GM23248 (cell line): Measurements from ENCODE around the gene CEP112. TPM values are rescaled to one million over a fixed set of nuclear protein-coding genes. Genes with fewer than 3 reads are reported as not detected.

Source experiments
- DNase-seq: peaks from one replicate; pipeline ENCODE4 v3.0.0-alpha.2; 2015
- H2AFZ ChIP-seq: fragments of 200-600 bp; sonication (generic); 2 replicates; pipeline ENCODE4 v1.6.1; 2016; ENCODE audit warnings: antibody characterized with exemption
- H3F3A ChIP-seq: fragments of 200-600 bp; sonication (generic); 2 replicates; pipeline ENCODE4 v1.6.1; 2016; ENCODE audit warnings: mild to moderate bottlenecking, antibody characterized with exemption, mixed run types; ENCODE audit not compliant: insufficient read depth
- H3K27ac ChIP-seq: fragments of 200-600 bp; sonication (generic); 2 replicates; pipeline ENCODE4 v1.5.1; 2016; ENCODE audit warnings: mild to moderate bottlenecking
- H3K27me3 ChIP-seq: fragments of 200-600 bp; sonication (generic); replicated peaks from 2 replicates; pipeline ENCODE4 v1.6.1; 2016; ENCODE audit warnings: mild to moderate bottlenecking; ENCODE audit not compliant: insufficient read depth
- H3K36me3 ChIP-seq: fragments of 200-600 bp; sonication (generic); 2 replicates; pipeline ENCODE4 v1.6.1; 2016; ENCODE audit warnings: low read depth, mild to moderate bottlenecking
- H3K4me1 ChIP-seq: fragments of 200-600 bp; sonication (generic); 2 replicates; pipeline ENCODE4 v1.6.1; 2016; ENCODE audit warnings: mild to moderate bottlenecking; ENCODE audit not compliant: insufficient read depth
- H3K4me2 ChIP-seq: fragments of 200-600 bp; sonication (generic); one replicate; pipeline ENCODE4 v1.6.1; 2016; ENCODE audit warnings: mild to moderate bottlenecking; ENCODE audit not compliant: unreplicated experiment
- H3K4me3 ChIP-seq: fragments of 200-600 bp; sonication (generic); 2 replicates; pipeline ENCODE4 v1.5.1; 2016; ENCODE audit warnings: mild to moderate bottlenecking
- H3K79me2 ChIP-seq: fragments of 200-600 bp; sonication (generic); 2 replicates; pipeline ENCODE4 v1.6.1; 2016; ENCODE audit warnings: mild to moderate bottlenecking; ENCODE audit not compliant: insufficient read depth
- H3K9ac ChIP-seq: fragments of 200-600 bp; sonication (generic); 2 replicates; pipeline ENCODE4 v1.6.1; 2016; ENCODE audit warnings: mild to moderate bottlenecking
- H3K9me2 ChIP-seq: fragments of 200-600 bp; sonication (generic); 2 replicates; pipeline ENCODE4 v1.6.1; 2016; ENCODE audit warnings: mixed run types, mild to moderate bottlenecking, moderate library complexity; ENCODE audit not compliant: insufficient read depth
- H3K9me3 ChIP-seq: fragments of 200-600 bp; sonication (generic); one replicate; pipeline ENCODE4 v1.6.1; 2017; ENCODE audit warnings: low read depth
- H4K20me1 ChIP-seq: fragments of 200-600 bp; sonication (generic); 2 replicates; pipeline ENCODE4 v1.6.0; 2016; ENCODE audit not compliant: insufficient read depth
- EZH2 ChIP-seq: fragments of 200-600 bp; sonication (generic); IDR thresholded peaks from 2 replicates; pipeline ENCODE4 v1.6.1; 2018; ENCODE audit warnings: antibody characterized with exemption, mild to moderate bottlenecking; ENCODE audit not compliant: insufficient read depth, poor library complexity, severe bottlenecking
- EZH2phosphoT487 ChIP-seq: fragments of 200-600 bp; sonication (generic); IDR thresholded peaks from 2 replicates; pipeline ENCODE4 v1.6.1; 2018; ENCODE audit warnings: antibody characterized with exemption, moderate library complexity, mild to moderate bottlenecking, low read depth; ENCODE audit not compliant: insufficient read depth
- WGBS, 2 experiments: methylation state at CpG; one replicate each; pipeline ENCODE4 v1.1.6; 2015 to 2017; ENCODE audit warnings: low lambda C conversion rate in 2 of 2, low coverage in 1 of 2; ENCODE audit errors: missing lambda C conversion rate in 2 of 2; 5-methylcytosine and 5-hydroxymethylcytosine counted together
- in situ Hi-C: fragments of 300-500 bp; cut with MboI; formaldehyde crosslinking; loops from 2 replicates; pipeline ENCODE4 v1.15.0; 2020
- polyA plus RNA-seq: library from polyadenylated mRNA; unstranded; fragments of >200 nt; fragmentation: Nextera tagmentation; extraction: Ambion mirVana; gene quantifications from 2 replicates; pipeline ENCODE4 v1.2.1, GENCODE V29; 2016
- total RNA-seq: library from RNA; depleted of rRNA; stranded (reverse); fragments of >200 nt; shearing (Covaris generic); gene quantifications from 2 replicates; pipeline ENCODE4 v1.2.3, GENCODE V29; 2014

The CEP112 gene
- total and polyA plus RNA-seq, 2 experiments from 2014 or later: 8.1 to 14.8 TPM

DNA sequence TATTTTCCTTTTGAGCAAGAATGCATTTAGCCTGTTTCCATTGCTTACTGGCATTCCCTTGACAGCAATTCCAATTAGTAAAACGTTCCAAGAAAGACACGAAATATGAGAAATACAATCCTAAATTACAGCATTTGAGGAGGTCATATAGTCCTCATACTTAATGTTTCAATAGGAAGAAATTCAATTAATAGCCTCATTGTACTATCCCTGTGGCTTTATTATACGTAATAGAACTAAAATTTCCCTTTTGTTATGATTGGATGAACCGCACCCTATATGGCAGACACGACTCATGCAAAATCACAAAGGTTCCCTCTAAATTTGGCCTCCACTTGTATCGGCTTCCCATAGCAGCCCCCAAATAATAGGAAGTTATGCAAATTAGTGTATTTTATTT is 291.7 kb downstream of the CEP112 start:
- no peaks in the 10 kb centered on the region for H3K9me2 ChIP-seq
- 92 to 94% methylated on average over 6 of the region's 6 CpGs for WGBS, 2 experiments
- no peak for DNase-seq
- H3K36me3 ChIP-seq: no peaks in the 10 kb centered on the region
- H3K4me1 ChIP-seq: no peaks in the 10 kb centered on the region
- H4K20me1 ChIP-seq: no peaks in the 10 kb centered on the region
- H3K27ac ChIP-seq: no peak overlapping the region
- no peaks in the 10 kb centered on the region for H3K27me3 ChIP-seq
- H3K4me3 ChIP-seq: no peak overlapping the region
- H3K9ac ChIP-seq: no peak overlapping the region
- no peak overlapping the region for H3K4me2 ChIP-seq
- no peaks in the 10 kb centered on the region for H3K79me2 ChIP-seq
- in situ Hi-C loops: no loop called here
- TF ChIP-seq EZH2phosphoT487 (no peak), EZH2 (no peak)
- H3F3A ChIP-seq: no peaks in the 10 kb centered on the region
- no peak overlapping the region for H2AFZ ChIP-seq
- H3K9me3 ChIP-seq: no peaks in the 10 kb centered on the region

GRCh38 chr17:65898651-65899050 is 293.3 kb downstream of the CEP112 start:
- DNase-seq: no peak
- H3K9me3 ChIP-seq: no peaks in the 10 kb centered on the region
- H4K20me1 ChIP-seq: no peaks in the 10 kb centered on the region
- H3K9ac ChIP-seq: no peak overlapping the region
- H3K4me2 ChIP-seq: no peak overlapping the region
- no peaks in the 10 kb centered on the region for H3K79me2 ChIP-seq
- in situ Hi-C loops: no loop called here
- H3F3A ChIP-seq: no peaks in the 10 kb centered on the region
- H3K27ac ChIP-seq: no peak overlapping the region
- H3K36me3 ChIP-seq: no peaks in the 10 kb centered on the region
- no peaks in the 10 kb centered on the region for H3K27me3 ChIP-seq
- H2AFZ ChIP-seq: no peak overlapping the region
- H3K4me3 ChIP-seq: no peak overlapping the region
- no peak for TF ChIP-seq EZH2phosphoT487
- no peak for TF ChIP-seq EZH2
- 98 to 100% methylated on average over 3 of the region's 3 CpGs for WGBS, 2 experiments
- no peaks in the 10 kb centered on the region for H3K4me1 ChIP-seq
- H3K9me2 ChIP-seq: no peaks in the 10 kb centered on the region

DNA sequence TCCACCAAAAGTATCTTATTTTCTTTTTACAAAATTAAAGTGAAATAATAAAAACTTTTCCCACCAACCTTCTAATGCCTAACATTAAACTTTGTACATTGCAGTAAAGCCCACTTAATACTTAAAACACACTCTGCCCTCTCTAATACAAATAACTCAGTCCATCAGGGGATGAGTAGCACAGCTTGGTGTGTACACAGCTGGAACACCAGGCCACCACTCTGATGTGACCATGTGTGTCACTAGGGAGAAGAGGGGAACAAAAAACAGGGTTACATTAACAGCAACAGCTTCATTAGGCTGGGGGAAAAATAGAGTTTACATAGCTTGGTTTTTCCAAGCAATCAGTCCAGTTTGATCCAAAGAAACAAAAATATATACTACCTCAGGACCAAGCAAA is 295.0 kb downstream of the CEP112 start:
- Histone ChIP-seq H3K27me3 (no peaks in the 10 kb centered on the region), H2AFZ (no peak overlapping the region), H3K9ac (no peak overlapping the region), H3K4me2 (no peak overlapping the region), H3F3A (no peaks in the 10 kb centered on the region), H4K20me1 (no peaks in the 10 kb centered on the region), H3K4me3 (no peak overlapping the region), H3K4me1 (0 out of 2 replicates have a peak, but pooled peaks cover 3% of the 10 kb centered on the region), H3K9me3 (no peaks in the 10 kb centered on the region), H3K36me3 (no peaks in the 10 kb centered on the region), H3K79me2 (no peaks in the 10 kb centered on the region), H3K9me2 (no peaks in the 10 kb centered on the region), H3K27ac (no peak overlapping the region)
- TF ChIP-seq EZH2phosphoT487: no peak
- in situ Hi-C loops: no loop called here
- no peak for DNase-seq

DNA sequence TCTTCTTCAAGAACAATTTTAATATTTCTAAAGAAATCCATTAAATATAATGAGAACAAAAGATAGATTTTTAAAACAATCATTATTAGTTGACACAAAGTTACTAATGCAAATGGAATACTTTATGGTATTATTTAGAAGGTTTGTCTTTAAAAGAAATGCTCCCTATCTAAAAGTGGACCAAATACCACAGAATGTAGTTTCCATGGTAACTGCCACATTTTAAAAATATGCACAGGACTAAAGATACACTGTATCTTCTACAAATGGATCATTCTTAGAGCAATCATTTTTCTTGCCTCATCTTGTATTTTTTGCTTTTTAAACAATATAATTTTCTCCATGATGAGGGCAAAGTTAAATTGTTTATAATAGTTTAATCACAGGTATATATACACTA is 296.0 kb downstream of the CEP112 start:
- no peaks in the 10 kb centered on the region for H3K9me2 ChIP-seq
- no peaks in the 10 kb centered on the region for H3K36me3 ChIP-seq
- no peak overlapping the region for H2AFZ ChIP-seq
- TF ChIP-seq EZH2phosphoT487: no peak
- TF ChIP-seq EZH2: no peak
- no peak for DNase-seq
- H3K9me3 ChIP-seq: no peaks in the 10 kb centered on the region
- H3K4me2 ChIP-seq: no peak overlapping the region
- H3K27ac ChIP-seq: no peak overlapping the region
- H4K20me1 ChIP-seq: no peaks in the 10 kb centered on the region
- H3K79me2 ChIP-seq: no peaks in the 10 kb centered on the region
- in situ Hi-C loops: no loop called here
- no peaks in the 10 kb centered on the region for H3K27me3 ChIP-seq
- no peaks in the 10 kb centered on the region for H3F3A ChIP-seq
- H3K4me3 ChIP-seq: no peak overlapping the region
- H3K4me1 ChIP-seq: 0 out of 2 replicates have a peak, but pooled peaks cover 3% of the 10 kb centered on the region
- H3K9ac ChIP-seq: no peak overlapping the region

GRCh38 chr17:65893692-65894279 is 298.1 kb downstream of the CEP112 start:
- 80 to 82% methylated on average over 3 of the region's 3 CpGs for WGBS, 2 experiments
- H2AFZ ChIP-seq: no peak overlapping the region
- no peak overlapping the region for H3K4me3 ChIP-seq
- no peaks in the 10 kb centered on the region for H3K27me3 ChIP-seq
- H3K4me1 ChIP-seq: peaks cover 6% of the 10 kb centered on the region
- no peak overlapping the region for H3K27ac ChIP-seq
- H4K20me1 ChIP-seq: no peaks in the 10 kb centered on the region
- no peaks in the 10 kb centered on the region for H3K9me2 ChIP-seq
- no peak for DNase-seq
- no peak for TF ChIP-seq EZH2phosphoT487
- no peak for TF ChIP-seq EZH2
- no peaks in the 10 kb centered on the region for H3K36me3 ChIP-seq
- H3K4me2 ChIP-seq: no peak overlapping the region
- in situ Hi-C loops: no loop called here
- no peaks in the 10 kb centered on the region for H3K79me2 ChIP-seq
- no peaks in the 10 kb centered on the region for H3F3A ChIP-seq
- no peak overlapping the region for H3K9ac ChIP-seq
- H3K9me3 ChIP-seq: no peaks in the 10 kb centered on the region
